Large intestine (tissue), 3 donors: ENCODE data around the gene NAPB. TPM values are rescaled to one million over a fixed set of nuclear protein-coding genes. Genes with fewer than 3 reads are reported as not detected.

Experiments
- DNase-seq, 2 donors: peaks; one replicate each; pipeline versions ENCODE4 v3.0.0 to v3.0.0-alpha.2; 2013
- H3K27ac ChIP-seq: one replicate; pipeline ENCODE4 v1.5.1; 2013; ENCODE audit warnings: low read length
- H3K27me3 ChIP-seq: 2 replicates; pipeline ENCODE4 v1.6.1; 2013; ENCODE audit warnings: low read length; ENCODE audit not compliant: control insufficient read depth, insufficient read depth
- H3K36me3 ChIP-seq: 2 replicates; pipeline ENCODE4 v1.6.1; 2013; ENCODE audit warnings: low read length; ENCODE audit not compliant: control insufficient read depth, insufficient read depth
- H3K4me1 ChIP-seq: one replicate; pipeline ENCODE4 v1.6.1; 2013; ENCODE audit warnings: low read length; ENCODE audit not compliant: control insufficient read depth, insufficient read depth
- H3K4me3 ChIP-seq: one replicate; pipeline ENCODE4 v1.5.1; 2013; ENCODE audit warnings: low read length
- H3K9me3 ChIP-seq: one replicate; pipeline ENCODE4 v1.6.1; 2013; ENCODE audit warnings: mild to moderate bottlenecking, low read depth, low read length, moderate library complexity; ENCODE audit not compliant: control insufficient read depth
- WGBS: methylation state at CpG from one replicate; pipeline ENCODE4 v1.1.5; 2013; ENCODE audit warnings: low lambda C conversion rate; ENCODE audit not compliant: insufficient coverage; 5-methylcytosine and 5-hydroxymethylcytosine counted together
- polyA plus RNA-seq: library from polyadenylated mRNA; unstranded; fragments of 120-200 nt; gene quantifications from one replicate; pipeline ENCODE4 v1.2.1, GENCODE V29; 2013

NAPB gene
- polyA plus RNA-seq, 1 donor: 19.9 TPM

- Histone ChIP-seq H3K36me3 (no peaks in the 10 kb centered on the region), H3K4me3 (no peak overlapping the region), H3K27me3 (no peaks in the 10 kb centered on the region), H3K4me1 (no peaks in the 10 kb centered on the region), H3K9me3 (no peaks in the 10 kb centered on the region), H3K27ac (no peak overlapping the region)
- no peak for DNase-seq
- no CpG with 5 or more reads among the region's 3 CpGs for WGBS
Observed at GRCh38 chr20:23334111-23334510, 87.2 kb downstream of the NAPB start.

DNA sequence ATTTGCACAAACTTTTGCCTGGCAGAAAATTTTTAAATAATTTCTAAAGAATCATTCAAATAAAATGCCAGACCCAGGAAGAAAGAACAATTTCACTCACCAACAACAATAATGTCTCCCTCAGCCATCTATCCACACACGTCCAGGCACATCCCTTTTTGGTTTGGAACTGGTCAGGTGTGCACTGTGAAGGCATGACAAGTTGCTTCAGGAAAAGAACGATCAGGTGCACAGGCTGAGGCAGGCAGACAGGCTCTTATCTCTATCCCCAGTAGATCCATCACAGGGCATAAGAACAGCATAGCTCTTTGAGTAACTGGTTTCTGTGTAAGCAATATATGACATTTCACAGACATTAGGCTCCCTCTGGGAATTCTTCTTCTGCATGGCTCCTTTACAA, 88.8 kb downstream of the NAPB start:
- H3K27ac ChIP-seq: no peak overlapping the region
- H3K4me3 ChIP-seq: no peak overlapping the region
- H3K36me3 ChIP-seq: no peaks in the 10 kb centered on the region
- no CpG with 5 or more reads among the region's 2 CpGs for WGBS
- no peak for DNase-seq
- H3K9me3 ChIP-seq: no peaks in the 10 kb centered on the region
- H3K4me1 ChIP-seq: no peaks in the 10 kb centered on the region
- H3K27me3 ChIP-seq: no peaks in the 10 kb centered on the region

DNA sequence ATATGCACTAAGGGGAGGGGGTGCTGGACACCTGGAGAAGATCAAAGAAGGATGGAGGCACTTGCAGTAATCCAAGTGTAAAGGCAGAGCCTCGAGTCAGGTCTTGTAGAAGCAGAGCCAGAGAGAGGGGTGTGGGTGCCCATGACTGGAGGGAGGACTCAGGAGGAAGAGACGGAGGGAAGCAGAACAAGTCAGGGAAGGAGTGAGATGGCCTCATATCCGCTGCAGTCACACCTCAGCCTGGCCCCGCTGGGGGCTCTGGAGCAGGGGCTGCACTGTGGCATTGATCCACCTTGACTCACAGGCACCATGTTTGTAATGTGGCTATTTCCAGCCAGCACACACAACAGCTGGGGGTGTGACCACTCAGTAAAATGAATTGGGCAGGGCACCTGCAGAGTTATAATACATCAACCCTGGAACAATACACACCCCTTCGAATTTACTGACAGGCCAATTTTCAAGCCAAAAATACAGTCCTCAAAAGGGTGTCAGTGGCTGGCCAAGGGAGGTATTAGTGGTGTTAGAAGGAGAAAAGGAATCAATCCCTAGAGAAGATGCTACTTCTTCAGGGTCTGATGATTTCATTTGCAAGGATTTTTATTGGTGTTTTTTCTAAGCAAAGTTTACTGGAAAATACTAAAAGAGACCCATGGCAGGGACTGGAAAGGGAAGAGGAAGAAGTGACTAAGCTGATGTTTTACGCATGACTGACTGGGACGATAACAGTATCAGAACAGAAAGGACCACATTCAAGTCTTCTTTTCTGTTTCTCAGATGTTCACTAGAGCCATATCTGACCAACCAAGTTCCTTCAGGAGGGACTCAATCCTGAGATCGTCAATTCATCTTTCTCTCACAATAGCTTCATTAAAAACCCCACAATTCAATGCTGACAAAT, 89.6 kb downstream of the NAPB start:
- Histone ChIP-seq H3K36me3 (no peaks in the 10 kb centered on the region), H3K4me1 (no peaks in the 10 kb centered on the region), H3K27me3 (no peaks in the 10 kb centered on the region), H3K27ac (no peak overlapping the region), H3K4me3 (no peak overlapping the region), H3K9me3 (no peaks in the 10 kb centered on the region)
- WGBS: no CpG with 5 or more reads among the region's 8 CpGs
- no peak for DNase-seq

DNA sequence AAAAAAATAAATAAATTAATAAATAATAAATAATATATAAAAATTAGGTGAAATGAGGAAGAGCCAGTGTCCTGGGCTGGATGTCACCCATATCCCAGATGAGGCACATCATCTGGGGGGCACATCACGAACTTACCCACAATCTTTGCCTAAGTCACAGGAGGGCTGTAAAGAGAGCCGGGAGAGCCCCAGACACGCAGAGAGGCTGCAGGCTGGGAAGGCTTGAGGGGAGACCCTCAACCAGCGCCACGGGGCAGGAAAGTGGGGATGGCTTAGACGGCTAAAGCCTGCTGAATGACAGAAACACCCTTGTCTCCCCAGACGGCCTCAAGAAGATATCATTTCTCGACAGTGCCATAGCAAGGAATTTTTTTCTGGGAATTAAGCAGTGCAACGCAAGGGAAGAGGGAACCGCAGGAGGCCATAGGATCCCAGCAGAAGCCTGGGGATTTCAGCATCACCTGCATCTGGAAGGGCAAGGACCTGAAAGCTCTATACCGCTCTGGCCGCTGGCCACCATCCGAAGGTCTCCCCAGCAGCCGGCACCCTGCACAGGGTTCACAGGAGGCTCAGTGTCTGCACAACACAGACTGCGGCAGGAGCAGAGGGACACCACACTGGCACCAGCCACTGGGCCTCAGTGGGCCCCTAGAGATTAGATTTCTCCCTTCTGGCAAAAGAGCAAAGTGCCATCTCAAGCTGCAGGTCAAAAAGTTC, 93.5 kb downstream of the NAPB start:
- Histone ChIP-seq H3K27me3 (no peaks in the 10 kb centered on the region), H3K9me3 (no peaks in the 10 kb centered on the region), H3K27ac (no peak overlapping the region), H3K4me1 (no peaks in the 10 kb centered on the region), H3K4me3 (no peak overlapping the region), H3K36me3 (no peaks in the 10 kb centered on the region)
- WGBS: no CpG with 5 or more reads among the region's 15 CpGs
- no peak for DNase-seq

DNA sequence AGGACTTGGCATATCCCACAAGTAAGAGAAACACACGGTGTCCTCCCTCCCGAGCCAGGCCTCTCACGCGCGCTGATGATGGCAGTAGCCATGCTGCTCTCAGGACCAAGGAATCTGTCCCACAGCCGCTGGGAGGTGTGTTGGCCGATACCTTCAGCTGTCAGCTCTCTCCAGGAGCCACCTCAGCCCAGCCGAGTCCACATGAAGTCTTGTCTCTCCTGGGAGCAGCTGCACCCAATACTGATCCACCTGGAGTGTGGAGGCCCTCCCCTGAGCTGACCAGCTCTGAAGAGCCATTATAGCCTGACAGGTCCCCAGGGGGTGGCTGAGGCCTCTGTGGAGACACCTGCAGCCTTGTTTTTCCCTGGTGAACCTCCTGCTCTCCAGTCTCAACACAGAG, 94.5 kb downstream of the NAPB start:
- no CpG with 5 or more reads among the region's 8 CpGs for WGBS
- no peak for DNase-seq
- H3K27me3 ChIP-seq: no peaks in the 10 kb centered on the region
- H3K9me3 ChIP-seq: no peaks in the 10 kb centered on the region
- no peaks in the 10 kb centered on the region for H3K36me3 ChIP-seq
- no peak overlapping the region for H3K27ac ChIP-seq
- no peaks in the 10 kb centered on the region for H3K4me1 ChIP-seq
- no peak overlapping the region for H3K4me3 ChIP-seq

GRCh38 chr20:23325107-23325506, 96.2 kb downstream of the NAPB start:
- H3K27me3 ChIP-seq: no peaks in the 10 kb centered on the region
- no peak for DNase-seq
- no peaks in the 10 kb centered on the region for H3K36me3 ChIP-seq
- no CpG with 5 or more reads among the region's 3 CpGs for WGBS
- H3K4me1 ChIP-seq: no peaks in the 10 kb centered on the region
- H3K27ac ChIP-seq: no peak overlapping the region
- H3K4me3 ChIP-seq: no peak overlapping the region
- H3K9me3 ChIP-seq: no peaks in the 10 kb centered on the region

Other genes starting within 250 kb of the NAPB start
- 17.7 TPM for gene NXT1, start 70.7 kb downstream of the NAPB start, polyA plus RNA-seq
- gene GZF1, start 59.3 kb downstream of the NAPB start, polyA plus RNA-seq: 8.8 TPM
- 0.09 TPM for gene CSTL1, start 18.2 kb upstream of the NAPB start, polyA plus RNA-seq
- not detected for gene CST11, start 31.4 kb upstream of the NAPB start, polyA plus RNA-seq
- not detected for gene CST8, start 69.6 kb upstream of the NAPB start, polyA plus RNA-seq
- gene CST9L, start 147.0 kb upstream of the NAPB start, polyA plus RNA-seq: not detected
- gene CST9, start 184.4 kb upstream of the NAPB start, polyA plus RNA-seq: not detected
- gene CST3, start 216.5 kb upstream of the NAPB start, polyA plus RNA-seq: 661 TPM